ENCODE data around the gene ODAD4. TPM values are rescaled to one million over a fixed set of nuclear protein-coding genes. Genes with fewer than 3 reads are reported as not detected.
"Not testable (repeated sequence)": the region's sequence is repeated elsewhere in the genome, so short reads cannot be mapped to it uniquely, and the experiment has no call there.

Gene ODAD4
- total RNA-seq, 1 donor from 2014 or later: 0.98 TPM

DNA sequence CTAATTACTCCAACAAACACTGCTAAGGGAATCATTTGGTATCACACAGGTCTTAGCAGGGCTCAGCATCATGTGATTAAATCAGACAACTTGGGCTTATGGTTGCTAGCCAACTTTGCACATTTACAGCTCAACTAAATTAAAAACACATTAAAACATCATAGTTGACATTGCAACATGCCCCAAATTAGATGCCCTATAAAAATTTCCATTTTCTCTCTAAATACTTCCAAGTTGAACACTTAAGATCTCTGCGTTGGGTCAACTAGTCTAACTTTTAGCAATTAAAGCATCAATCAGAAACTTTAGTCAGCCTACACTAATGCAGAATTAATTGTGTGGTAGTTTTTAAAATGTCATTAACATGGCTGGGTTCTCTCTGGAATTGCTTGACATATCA, 74.7 kb downstream of the ODAD4 start:
- H4K20me1 ChIP-seq (ENCODE audit: insufficient read depth, low read length): peaks cover 74% of the 10 kb centered on the region
- Mint-ChIP-seq H3K4me1 (ENCODE audit: low read depth, unreplicated experiment) (peaks cover 40% of the 10 kb centered on the region), H3K27ac (ENCODE audit: unreplicated experiment) (no peak overlapping the region), H3K36me3 (ENCODE audit: low read depth, unreplicated experiment) (peaks cover 17% of the 10 kb centered on the region), H3K9me3 (ENCODE audit: unreplicated experiment) (no peaks in the 10 kb centered on the region), H3K27me3 (ENCODE audit: low read depth, unreplicated experiment) (no peaks in the 10 kb centered on the region), H3K4me3 (ENCODE audit: unreplicated experiment) (no peak overlapping the region)
- H3K36me3 ChIP-seq (ENCODE audit: insufficient read depth, low read length): peaks cover 9% of the 10 kb centered on the region
- peaks cover 99% of the 10 kb centered on the region for H3K79me2 ChIP-seq (ENCODE audit: insufficient read depth, low read length)
- TF ChIP-seq CTCF (IDR thresholded peaks at IDR 0.05; ENCODE audit: insufficient read depth, low read depth, low read length) (no peak), EZH2 (IDR thresholded peaks at IDR 0.05; ENCODE audit: insufficient read depth, low read length) (no peak)
- H3K4me3 ChIP-seq (ENCODE audit: insufficient read depth, low read depth, low read length): no peak overlapping the region
- H3K27ac ChIP-seq (ENCODE audit: low read depth, low read length): no peak overlapping the region
- H3K4me1 ChIP-seq (ENCODE audit: insufficient read depth, low read length): peaks cover 20% of the 10 kb centered on the region
- FAIRE-seq: no peak
- H2AFZ ChIP-seq (ENCODE audit: low read depth, low read length): no peak overlapping the region
- no peaks in the 10 kb centered on the region for H3K27me3 ChIP-seq (ENCODE audit: insufficient read depth, low read length)
- no peaks in the 10 kb centered on the region for H3K9me3 ChIP-seq (ENCODE audit: insufficient read depth, low read depth, low read length)
- H3K9ac ChIP-seq (ENCODE audit: low read length): no peak overlapping the region
- no peak for DNase-seq (ENCODE audit: low read depth)
- no peak overlapping the region for H3K4me2 ChIP-seq (ENCODE audit: low read length)

- no peak overlapping the region for H2AFZ ChIP-seq (ENCODE audit: low read depth, low read length)
- H3K4me1 ChIP-seq (ENCODE audit: insufficient read depth, low read length): peaks cover 8% of the 10 kb centered on the region
- H3K9me3 Mint-ChIP-seq (ENCODE audit: unreplicated experiment): no peaks in the 10 kb centered on the region
- H3K27ac Mint-ChIP-seq (ENCODE audit: unreplicated experiment): peak overlapping the region; percentile 54
- peaks cover 74% of the 10 kb centered on the region for H4K20me1 ChIP-seq (ENCODE audit: insufficient read depth, low read length)
- TF ChIP-seq EZH2 (IDR thresholded peaks at IDR 0.05; ENCODE audit: insufficient read depth, low read length) (no peak), CTCF (IDR thresholded peaks at IDR 0.05; ENCODE audit: insufficient read depth, low read depth, low read length) (no peak)
- DNase-seq (ENCODE audit: low read depth) (no peak), FAIRE-seq (no peak)
- no peaks in the 10 kb centered on the region for H3K27me3 ChIP-seq (ENCODE audit: insufficient read depth, low read length)
- H3K4me3 Mint-ChIP-seq (ENCODE audit: unreplicated experiment): no peak overlapping the region
- no peaks in the 10 kb centered on the region for H3K9me3 ChIP-seq (ENCODE audit: insufficient read depth, low read depth, low read length)
- H3K36me3 Mint-ChIP-seq (ENCODE audit: low read depth, unreplicated experiment): peaks cover 13% of the 10 kb centered on the region
- no peak overlapping the region for H3K27ac ChIP-seq (ENCODE audit: low read depth, low read length)
- H3K27me3 Mint-ChIP-seq (ENCODE audit: low read depth, unreplicated experiment): no peaks in the 10 kb centered on the region
- peaks cover 21% of the 10 kb centered on the region for H3K4me1 Mint-ChIP-seq (ENCODE audit: low read depth, unreplicated experiment)
- peaks cover 100% of the 10 kb centered on the region for H3K79me2 ChIP-seq (ENCODE audit: insufficient read depth, low read length)
- H3K4me2 ChIP-seq (ENCODE audit: low read length): no peak overlapping the region
- no peaks in the 10 kb centered on the region for H3K36me3 ChIP-seq (ENCODE audit: insufficient read depth, low read length)
- no peak overlapping the region for H3K9ac ChIP-seq (ENCODE audit: low read length)
- H3K4me3 ChIP-seq (ENCODE audit: insufficient read depth, low read depth, low read length): no peak overlapping the region
Measured at GRCh38 chr17:42009170-42009569, 78.8 kb downstream of the ODAD4 start.

- H3K27me3 ChIP-seq (ENCODE audit: insufficient read depth, low read length); H3K9me3 Mint-ChIP-seq (ENCODE audit: unreplicated experiment); H3K4me1 ChIP-seq (ENCODE audit: insufficient read depth, low read length); H2AFZ ChIP-seq (ENCODE audit: low read depth, low read length); FAIRE-seq; H3K27ac ChIP-seq (ENCODE audit: low read depth, low read length); H3K9me3 ChIP-seq (ENCODE audit: insufficient read depth, low read depth, low read length); H3K9ac ChIP-seq (ENCODE audit: low read length); H3K4me3 Mint-ChIP-seq (ENCODE audit: unreplicated experiment); H3K27ac Mint-ChIP-seq (ENCODE audit: unreplicated experiment); H3K4me3 ChIP-seq (ENCODE audit: insufficient read depth, low read depth, low read length); H3K27me3 Mint-ChIP-seq (ENCODE audit: low read depth, unreplicated experiment); H3K36me3 ChIP-seq (ENCODE audit: insufficient read depth, low read length): not testable (repeated sequence)
- Histone ChIP-seq H4K20me1 (ENCODE audit: insufficient read depth, low read length) (peaks cover 65% of the 10 kb centered on the region), H3K4me2 (ENCODE audit: low read length) (peak overlapping the region; percentile 28), H3K79me2 (ENCODE audit: insufficient read depth, low read length) (peaks cover 100% of the 10 kb centered on the region)
- peak; percentile 29 for DNase-seq (ENCODE audit: low read depth)
- Mint-ChIP-seq H3K4me1 (ENCODE audit: low read depth, unreplicated experiment) (peaks cover 20% of the 10 kb centered on the region), H3K36me3 (ENCODE audit: low read depth, unreplicated experiment) (peaks cover 13% of the 10 kb centered on the region)
Measured at GRCh38 chr17:42010266-42010680, 79.9 kb downstream of the ODAD4 start.
